HL-60 (cell line): ENCODE measurements around the gene GRID2IP.
"Not testable (repeated sequence)": the region's sequence is repeated elsewhere in the genome, so short reads cannot be mapped to it uniquely, and the experiment has no call there.

Experiments used
- DNase-seq, 2 experiments: peaks; one replicate each; pipeline ENCODE4 v3.0.0-alpha.2; 2010 to 2020; ENCODE audit warnings: low read depth in 1 of 2, low spot score in 1 of 2
- H3K27ac ChIP-seq: fragments of 250-450 bp; sonication (Bioruptor Pico); replicated peaks from 2 replicates; pipeline ENCODE4 v1.5.1; 2020; ENCODE audit warnings: mild to moderate bottlenecking, moderate library complexity
- H3K27me3 ChIP-seq: fragments of 250-450 bp; sonication (Bioruptor Pico); 2 replicates; pipeline ENCODE4 v1.5.1; 2021; ENCODE audit warnings: mild to moderate bottlenecking, moderate library complexity; ENCODE audit not compliant: insufficient read depth, poor library complexity, severe bottlenecking
- H3K4me3 ChIP-seq: replicated peaks from 2 replicates; pipeline ENCODE4 v1.5.1; 2011; ENCODE audit warnings: mild to moderate bottlenecking, control low read depth, low read length; ENCODE audit not compliant: insufficient read depth
- GABPA ChIP-seq: IDR thresholded peaks from 2 replicates; pipeline ENCODE4 v1.6.1; 2012; ENCODE audit warnings: low read depth
- POLR2AphosphoS5 ChIP-seq: IDR thresholded peaks from 2 replicates; pipeline ENCODE4 v1.6.1; 2012; ENCODE audit warnings: low read depth
- SPI1 ChIP-seq: IDR thresholded peaks from 2 replicates; pipeline ENCODE4 v1.6.1; 2012; ENCODE audit warnings: low read depth, mild to moderate bottlenecking, borderline replicate concordance
- TF ChIP-seq, protein P1 (sequence below): IDR thresholded peaks from one replicate; pipeline ENCODE4 v1.5.1; 2011; ENCODE audit warnings: low read length, control low read depth, inconsistent platforms; ENCODE audit not compliant: insufficient read depth
- TF ChIP-seq, protein P2 (sequence below): IDR thresholded peaks from 2 replicates; pipeline ENCODE4 v1.6.1; 2012; ENCODE audit warnings: low read depth; ENCODE audit not compliant: insufficient replicate concordance

GRID2IP gene

DNA sequence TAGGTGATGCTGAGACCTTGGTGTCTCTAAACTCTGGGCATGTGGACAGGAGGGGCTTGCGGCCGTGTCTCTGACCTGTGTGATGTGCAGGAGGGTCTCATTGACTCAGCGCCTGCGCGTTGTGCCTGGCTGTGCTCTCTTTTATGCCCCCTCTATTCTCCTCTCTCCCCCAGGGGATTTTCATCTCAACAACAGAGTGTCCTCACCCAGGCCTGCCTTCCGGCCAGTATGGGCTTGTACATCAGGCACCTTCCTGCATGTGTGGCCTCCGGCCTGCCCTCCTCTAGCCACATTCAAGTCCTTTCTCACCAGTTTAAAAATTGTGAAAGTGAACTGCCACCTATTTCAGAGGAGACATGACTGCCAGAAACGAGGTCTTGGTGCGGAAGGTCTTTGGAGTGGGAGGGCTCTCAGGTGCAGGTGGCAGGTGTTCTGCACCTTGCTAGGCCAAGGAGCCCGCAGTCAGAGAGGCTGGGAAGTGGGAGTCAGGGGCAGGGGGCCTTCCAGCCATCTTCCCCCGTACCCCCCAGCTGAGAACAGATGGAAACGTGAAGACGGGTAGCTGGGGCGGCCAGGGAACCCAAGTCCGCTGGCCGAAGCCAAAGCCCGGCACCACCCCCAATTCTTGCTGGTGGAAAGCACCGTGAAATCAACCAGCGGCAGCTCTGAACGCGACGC, 38.0 kb upstream of the GRID2IP start:
- DNase-seq = no peak
- Histone ChIP-seq H3K27ac (no peak overlapping the region), H3K27me3 (no peaks in the 10 kb centered on the region), H3K4me3 (peak overlapping the region; percentile 28)
- TF ChIP-seq, protein P1, sequence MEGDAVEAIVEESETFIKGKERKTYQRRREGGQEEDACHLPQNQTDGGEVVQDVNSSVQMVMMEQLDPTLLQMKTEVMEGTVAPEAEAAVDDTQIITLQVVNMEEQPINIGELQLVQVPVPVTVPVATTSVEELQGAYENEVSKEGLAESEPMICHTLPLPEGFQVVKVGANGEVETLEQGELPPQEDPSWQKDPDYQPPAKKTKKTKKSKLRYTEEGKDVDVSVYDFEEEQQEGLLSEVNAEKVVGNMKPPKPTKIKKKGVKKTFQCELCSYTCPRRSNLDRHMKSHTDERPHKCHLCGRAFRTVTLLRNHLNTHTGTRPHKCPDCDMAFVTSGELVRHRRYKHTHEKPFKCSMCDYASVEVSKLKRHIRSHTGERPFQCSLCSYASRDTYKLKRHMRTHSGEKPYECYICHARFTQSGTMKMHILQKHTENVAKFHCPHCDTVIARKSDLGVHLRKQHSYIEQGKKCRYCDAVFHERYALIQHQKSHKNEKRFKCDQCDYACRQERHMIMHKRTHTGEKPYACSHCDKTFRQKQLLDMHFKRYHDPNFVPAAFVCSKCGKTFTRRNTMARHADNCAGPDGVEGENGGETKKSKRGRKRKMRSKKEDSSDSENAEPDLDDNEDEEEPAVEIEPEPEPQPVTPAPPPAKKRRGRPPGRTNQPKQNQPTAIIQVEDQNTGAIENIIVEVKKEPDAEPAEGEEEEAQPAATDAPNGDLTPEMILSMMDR = no peak
- TF ChIP-seq GABPA (no peak), SPI1 (no peak), POLR2AphosphoS5 (no peak)
- TF ChIP-seq, protein P2, sequence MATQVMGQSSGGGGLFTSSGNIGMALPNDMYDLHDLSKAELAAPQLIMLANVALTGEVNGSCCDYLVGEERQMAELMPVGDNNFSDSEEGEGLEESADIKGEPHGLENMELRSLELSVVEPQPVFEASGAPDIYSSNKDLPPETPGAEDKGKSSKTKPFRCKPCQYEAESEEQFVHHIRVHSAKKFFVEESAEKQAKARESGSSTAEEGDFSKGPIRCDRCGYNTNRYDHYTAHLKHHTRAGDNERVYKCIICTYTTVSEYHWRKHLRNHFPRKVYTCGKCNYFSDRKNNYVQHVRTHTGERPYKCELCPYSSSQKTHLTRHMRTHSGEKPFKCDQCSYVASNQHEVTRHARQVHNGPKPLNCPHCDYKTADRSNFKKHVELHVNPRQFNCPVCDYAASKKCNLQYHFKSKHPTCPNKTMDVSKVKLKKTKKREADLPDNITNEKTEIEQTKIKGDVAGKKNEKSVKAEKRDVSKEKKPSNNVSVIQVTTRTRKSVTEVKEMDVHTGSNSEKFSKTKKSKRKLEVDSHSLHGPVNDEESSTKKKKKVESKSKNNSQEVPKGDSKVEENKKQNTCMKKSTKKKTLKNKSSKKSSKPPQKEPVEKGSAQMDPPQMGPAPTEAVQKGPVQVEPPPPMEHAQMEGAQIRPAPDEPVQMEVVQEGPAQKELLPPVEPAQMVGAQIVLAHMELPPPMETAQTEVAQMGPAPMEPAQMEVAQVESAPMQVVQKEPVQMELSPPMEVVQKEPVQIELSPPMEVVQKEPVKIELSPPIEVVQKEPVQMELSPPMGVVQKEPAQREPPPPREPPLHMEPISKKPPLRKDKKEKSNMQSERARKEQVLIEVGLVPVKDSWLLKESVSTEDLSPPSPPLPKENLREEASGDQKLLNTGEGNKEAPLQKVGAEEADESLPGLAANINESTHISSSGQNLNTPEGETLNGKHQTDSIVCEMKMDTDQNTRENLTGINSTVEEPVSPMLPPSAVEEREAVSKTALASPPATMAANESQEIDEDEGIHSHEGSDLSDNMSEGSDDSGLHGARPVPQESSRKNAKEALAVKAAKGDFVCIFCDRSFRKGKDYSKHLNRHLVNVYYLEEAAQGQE = no peak

DNA sequence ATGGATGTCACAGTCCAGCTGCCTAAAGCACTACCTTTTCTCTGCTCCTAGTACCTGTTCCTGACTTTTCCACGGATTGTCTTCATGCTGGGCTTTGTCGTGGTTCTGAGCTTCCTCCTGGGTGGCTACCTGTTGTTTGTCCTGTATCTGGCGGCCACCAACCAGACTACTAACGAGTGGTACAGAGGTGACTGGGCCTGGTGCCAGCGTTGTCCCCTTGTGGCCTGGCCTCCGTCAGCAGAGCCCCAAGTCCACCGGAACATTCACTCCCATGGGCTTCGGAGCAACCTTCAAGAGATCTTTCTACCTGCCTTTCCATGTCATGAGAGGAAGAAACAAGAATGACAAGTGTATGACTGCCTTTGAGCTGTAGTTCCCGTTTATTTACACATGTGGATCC, 37.3 kb upstream of the GRID2IP start:
- Histone ChIP-seq H3K27ac (no peak overlapping the region), H3K27me3 (no peaks in the 10 kb centered on the region), H3K4me3 (no peak overlapping the region)
- TF ChIP-seq, protein P1 = no peak
- no peak for TF ChIP-seq GABPA
- TF ChIP-seq POLR2AphosphoS5 = no peak
- TF ChIP-seq, protein P2 = no peak
- no peak for TF ChIP-seq SPI1
- no peak for DNase-seq

DNA sequence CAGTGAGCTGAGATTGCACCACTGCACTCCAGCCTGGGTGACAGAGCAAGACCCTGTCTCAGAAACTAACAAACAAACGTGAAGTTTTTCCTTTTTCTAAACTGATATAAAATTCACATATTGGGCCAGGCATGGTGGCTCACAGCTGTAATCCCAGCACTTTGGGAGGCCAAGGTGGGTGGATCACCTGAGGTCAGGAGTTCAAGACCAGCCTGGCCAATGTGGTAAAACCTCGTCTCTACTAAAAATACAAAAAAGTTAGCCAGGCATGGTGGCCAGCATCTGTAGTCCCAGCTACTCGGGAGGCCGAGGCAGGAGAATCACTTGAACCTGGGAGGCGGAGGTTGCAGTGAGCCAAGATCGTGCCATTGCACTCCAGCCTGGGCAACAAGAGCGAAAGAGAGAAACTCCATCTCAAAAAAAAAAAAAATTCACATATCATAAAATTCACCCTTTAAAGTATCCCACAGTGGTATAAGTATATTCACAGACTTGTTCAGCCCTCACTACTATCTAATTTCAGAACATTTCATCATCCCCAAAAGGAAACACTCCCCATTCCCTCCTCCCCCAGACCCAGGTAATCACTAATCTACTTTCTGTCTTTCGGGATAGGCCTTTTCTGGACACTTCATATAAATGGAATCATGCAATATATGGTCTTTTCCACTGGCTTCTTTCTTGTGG, 34.6 kb upstream of the GRID2IP start:
- H3K27ac ChIP-seq, H3K27me3 ChIP-seq, DNase-seq, H3K4me3 ChIP-seq: not testable (repeated sequence)

DNA sequence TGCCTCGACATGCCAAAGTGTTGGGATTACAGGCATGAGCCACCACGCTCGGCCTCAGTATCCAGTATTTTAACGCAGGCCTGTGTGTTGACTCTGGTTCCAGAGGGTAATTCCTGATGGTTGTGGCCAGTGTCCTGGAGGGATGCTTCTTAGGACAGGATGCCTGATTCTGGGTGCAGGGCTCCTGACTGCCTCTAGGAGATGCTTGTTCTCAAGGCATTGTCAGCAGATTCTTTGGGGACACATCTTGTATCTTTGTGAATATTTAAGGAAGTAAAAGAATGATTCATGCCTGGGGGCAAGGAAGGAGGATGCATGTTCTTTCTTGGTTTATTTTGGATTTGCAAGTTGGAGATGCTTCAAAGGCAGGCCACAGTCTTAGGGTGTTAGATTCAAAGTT, 28.2 kb upstream of the GRID2IP start:
- H3K27me3 ChIP-seq = no peaks in the 10 kb centered on the region
- TF ChIP-seq, protein P1 = peak; percentile 25
- TF ChIP-seq SPI1 = no peak
- peak; percentile 28 to 38 for DNase-seq
- H3K4me3 ChIP-seq = no peak overlapping the region
- no peak overlapping the region for H3K27ac ChIP-seq
